GM12878 (cell line): Measurements from ENCODE around the gene FHOD3. TPM values are rescaled to one million over a fixed set of nuclear protein-coding genes. Genes with fewer than 3 reads are reported as not detected.
A peak's percentile ranks its signal among the peaks of the same experiment; 100 is the strongest.

Experiments
- ATAC-seq: fragments of 200-7000 bp; cut with Tn5 transposase; 3 replicates; pipeline ENCODE4 v1.9.1; 2020; ENCODE audit warnings: mild to moderate bottlenecking, moderate library complexity
- BruUV-seq: library from RNA; stranded (reverse); fragments of 400-500 nt; replicated peaks from 2 replicates; lab custom pipeline; 2021; lab: Mats Ljungman, UMichigan
- CTCF ChIA-PET: fragments of 300-600 bp; sonication (Branson Sonifier 250); formaldehyde crosslinking; extraction: SDS; loops from one replicate; lab custom pipeline; 2021; ENCODE audit warnings: inconsistent platforms; lab: Yijun Ruan, JAX
- POLR2A ChIA-PET: fragments of 350-600 bp; formaldehyde crosslinking; extraction: SDS; loops from one replicate; lab custom pipeline; 2021; ENCODE audit warnings: inconsistent platforms; lab: Charles Lee
- RAD21 ChIA-PET: fragments of 300-600 bp; sonication (Branson Sonifier 250); formaldehyde crosslinking; loops from one replicate; lab custom pipeline; 2023; ENCODE audit warnings: antibody characterized with exemption; ENCODE audit not compliant: unreplicated experiment; lab: Charles Lee
- SMC1A ChIA-PET: fragments of 300-600 bp; sonication (Branson Sonifier 250); formaldehyde crosslinking; loops from one replicate; lab custom pipeline; 2023; ENCODE audit not compliant: unreplicated experiment, uncharacterized antibody; lab: Charles Lee
- DNase-seq: peaks from one replicate; pipeline ENCODE4 v3.0.0-alpha.2; 2011; ENCODE audit warnings: low read depth, low spot score
- FAIRE-seq: peaks from 3 replicates; lab custom pipeline; 2011; peaks lifted over from hg19 to GRCh38; lab: Jason Lieb, UNC
- H2AFZ ChIP-seq: 2 replicates; pipeline ENCODE4 v1.6.0; 2011; ENCODE audit warnings: low read depth, low read length, control low read depth; ENCODE audit not compliant: control insufficient read depth
- H3K27ac ChIP-seq: 2 replicates; pipeline ENCODE4 v1.5.1; 2011; ENCODE audit warnings: control low read depth; ENCODE audit not compliant: control insufficient read depth, insufficient read depth
- H3K27me3 ChIP-seq, 2 experiments: replicated peaks in 1 of 2; 2 replicates each; pipeline versions ENCODE4 v1.6.0 to v1.6.1; 2011; ENCODE audit warnings: low read length in 1 of 2; ENCODE audit not compliant: control insufficient read depth in 2 of 2, insufficient read depth in 2 of 2
- H3K36me3 ChIP-seq, 2 experiments: 2 replicates each; pipeline ENCODE4 v1.5.1; 2011; ENCODE audit warnings: low read length in 1 of 2; ENCODE audit not compliant: control insufficient read depth in 2 of 2, insufficient read depth in 2 of 2
- H3K4me1 ChIP-seq: 2 replicates; pipeline ENCODE4 v1.6.1; 2011; ENCODE audit warnings: mild to moderate bottlenecking, low read length, moderate library complexity, mixed read lengths; ENCODE audit not compliant: control insufficient read depth, insufficient read depth
- H3K4me2 ChIP-seq: 2 replicates; pipeline ENCODE4 v1.6.0; 2011; ENCODE audit warnings: control low read depth; ENCODE audit not compliant: control insufficient read depth, insufficient read depth
- H3K4me3 ChIP-seq: fragments of 200-600 bp; sonication (generic); 2 replicates; pipeline ENCODE4 v1.5.1; 2016
- H3K79me2 ChIP-seq: 2 replicates; pipeline ENCODE4 v1.6.0; 2011; ENCODE audit warnings: low read length; ENCODE audit not compliant: control insufficient read depth, insufficient read depth
- H3K9ac ChIP-seq: 2 replicates; pipeline ENCODE4 v1.8.0; 2011; ENCODE audit warnings: low read length, control low read depth, mixed read lengths; ENCODE audit not compliant: control insufficient read depth, insufficient read depth
- H3K9me3 ChIP-seq: replicated peaks from 3 replicates; pipeline ENCODE4 v1.5.1; 2011; ENCODE audit warnings: mild to moderate bottlenecking, low read length; ENCODE audit not compliant: control insufficient read depth, insufficient read depth
- H4K20me1 ChIP-seq: 2 replicates; pipeline ENCODE4 v1.6.0; 2011; ENCODE audit not compliant: control insufficient read depth, insufficient read depth
- BCLAF1 ChIP-seq: fragments of 450-650 bp; IDR thresholded peaks from 2 replicates; pipeline ENCODE4 v1.6.1; 2017; ENCODE audit warnings: antibody characterized with exemption, mild to moderate bottlenecking, moderate library complexity
- DPF2 ChIP-seq: fragments of 450-650 bp; IDR thresholded peaks from 2 replicates; pipeline ENCODE4 v1.6.1; 2017; ENCODE audit warnings: mild to moderate bottlenecking
- ETV6 ChIP-seq, 2 experiments: fragments of 450-650 bp in 1 of 2; IDR thresholded peaks in 1 of 2; conservative IDR thresholded peaks in 1 of 2; 2 replicates each; pipeline ENCODE4 v1.6.1; 2014; ENCODE audit warnings: antibody characterized with exemption in 1 of 2, borderline replicate concordance in 1 of 2, low read depth in 1 of 2, mild to moderate bottlenecking in 1 of 2, moderate library complexity in 1 of 2
- IKZF1 ChIP-seq: fragments of 450-650 bp; conservative IDR thresholded peaks from 2 replicates; pipeline ENCODE4 v1.6.1; 2017; ENCODE audit warnings: antibody characterized with exemption, mild to moderate bottlenecking
- IKZF2 ChIP-seq, 2 experiments: fragments of 450-650 bp; IDR thresholded peaks; 2 replicates each; pipeline ENCODE4 v1.6.1; 2017; ENCODE audit warnings: mild to moderate bottlenecking in 2 of 2, moderate library complexity in 2 of 2
- MTA2 ChIP-seq: fragments of 450-650 bp; IDR thresholded peaks from 2 replicates; pipeline ENCODE4 v1.6.1; 2016; ENCODE audit warnings: low read depth, mild to moderate bottlenecking, moderate library complexity
- NR2F1 ChIP-seq: fragments of 450-650 bp; conservative IDR thresholded peaks from 2 replicates; pipeline ENCODE4 v1.6.1; 2017; ENCODE audit warnings: mild to moderate bottlenecking
- RBBP5 ChIP-seq: fragments of 200-600 bp; sonication (generic); conservative IDR thresholded peaks from 2 replicates; pipeline ENCODE4 v1.6.1; 2016
- RUNX3 ChIP-seq: IDR thresholded peaks from 2 replicates; pipeline ENCODE4 v1.6.1; 2012; ENCODE audit warnings: low read length, inconsistent platforms
- SMARCA5 ChIP-seq: fragments of 450-650 bp; IDR thresholded peaks from 2 replicates; pipeline ENCODE4 v1.6.1; 2017; ENCODE audit warnings: mild to moderate bottlenecking
- TCF12 ChIP-seq: IDR thresholded peaks from 2 replicates; pipeline ENCODE4 v1.6.1; 2011; ENCODE audit warnings: low read depth, mild to moderate bottlenecking, low read length
- WGBS: methylation state at CpG from one replicate; pipeline ENCODE4 v1.1.6; 2016; ENCODE audit warnings: low lambda C conversion rate; ENCODE audit not compliant: insufficient replicate concordance, insufficient coverage; ENCODE audit errors: missing lambda C conversion rate; 5-methylcytosine and 5-hydroxymethylcytosine counted together
- in situ Hi-C: fragments of 300-500 bp; cut with MboI; formaldehyde crosslinking; loops from 9 replicates; pipeline ENCODE4 v1.14.3; 2018; ENCODE audit warnings: mixed read lengths
- intact Hi-C: fragments of 100-400 bp; cut with micrococcal nuclease; formaldehyde crosslinking; loops from one replicate; pipeline ENCODE4 v1.14.2; 2022; ENCODE audit not compliant: unreplicated experiment
- polyA plus RNA-seq, 11 experiments: library from polyadenylated mRNA; depleted of rRNA in 4 of 11; unstranded in 6 of 11; stranded (reverse) in 5 of 11; fragments of >200 nt; fragmentation: Nextera tagmentation in 4 of 11; fragmentation: Illumina TruSeq in 1 of 11; extraction: Ambion mirVana in 4 of 11; extraction: Trizol in 1 of 11; gene quantifications; 1 replicate in 1 of 11; 2 replicates in 10 of 11; pipeline versions ENCODE4 v1.2.1 to v1.2.3, GENCODE V29; 2011 to 2016; ENCODE audit warnings: inconsistent platforms in 2 of 11, missing spikeins in 2 of 11, low read depth in 1 of 11
- total RNA-seq, 4 experiments: library from RNA; depleted of rRNA in 3 of 4; stranded (reverse); fragments of >200 nt in 3 of 4; fragmentation: Illumina TruSeq in 1 of 4; extraction: Trizol in 1 of 4; gene quantifications; 2 replicates each; pipeline versions ENCODE4 v1.2.1 to v1.2.3, GENCODE V29; 2013 to 2021
- TF ChIP-seq, protein P1 (sequence below): fragments of 450-650 bp; IDR thresholded peaks from 2 replicates; pipeline ENCODE4 v1.6.1; 2017; ENCODE audit warnings: mild to moderate bottlenecking, moderate library complexity
- TF ChIP-seq, protein P2 (sequence below): IDR thresholded peaks from 2 replicates; pipeline ENCODE4 v1.6.1; 2012; ENCODE audit warnings: low read length, inconsistent platforms

Gene FHOD3
- total and polyA plus RNA-seq, 10 of the 15 experiments (the other 5 are each of a cell fraction or from before 2014, with no cell fraction given) = 0.77 to 26.7 (median 10.4) TPM

GRCh38 chr18:36333414-36333813 is 35.9 kb downstream of the FHOD3 start:
- H4K20me1 ChIP-seq = no peaks in the 10 kb centered on the region
- H3K27me3 ChIP-seq = no peaks in the 10 kb centered on the region
- no TSS peak for BruUV-seq
- no peak overlapping the region for H3K4me3 ChIP-seq
- intact Hi-C loops (no loop called here), in situ Hi-C loops (no loop called here)
- FAIRE-seq (no peak), ATAC-seq (peak; percentile 26), DNase-seq (no peak)
- no peak overlapping the region for H3K4me2 ChIP-seq
- H3K4me1 ChIP-seq = peaks cover 10% of the 10 kb centered on the region
- H3K79me2 ChIP-seq = peaks cover 4% of the 10 kb centered on the region
- ChIA-PET POLR2A (interaction anchor here (1.3 to 1.9 kb wide), 2 partner anchors 11 to 31 kb away, joined by 4 to 7 read pairs; no protein-coding TSS in a partner anchor), CTCF (interaction anchor here (1.1 to 1.9 kb wide), 4 partner anchors 8 to 855 kb away, joined by 3 to 4 read pairs (median 3); no protein-coding TSS in a partner anchor), RAD21 (interaction anchor here (0.6 to 9.9 kb wide), 9 partner anchors 10 to 76 kb away, joined by 3 to 126 read pairs (median 4); partner anchors contain the start of gene FHOD3), SMC1A (interaction anchor here (0.6 to 3.1 kb wide), 11 partner anchors 11 to 160 kb away, joined by 3 to 11 read pairs (median 5); no protein-coding TSS in a partner anchor)
- no peak overlapping the region for H3K9ac ChIP-seq
- H3K27ac ChIP-seq = no peak overlapping the region
- TF ChIP-seq TCF12 (peak; percentile 43; the same call in 1 of the 2 replicates), NR2F1 (peak; percentile 79), DPF2 (peak; percentile 33; the same call in 1 of the 2 replicates), IKZF2 (IDR thresholded peaks at IDR 0.05) (peak; percentile 32 to 33; a peak in 2 of 4 replicates), IKZF1 (peak; percentile 62), ETV6 (conservative IDR thresholded peaks at IDR 0.05 in 1 of 2, IDR thresholded peaks at IDR 0.05 in 1 of 2; ENCODE audit: borderline replicate concordance in 1 of 2, low read depth in 1 of 2) (no peak), RUNX3 (peak; percentile 79), MTA2 (peak; percentile 48), SMARCA5 (no peak), RBBP5 (no peak), BCLAF1 (no peak)
- TF ChIP-seq, protein P1, sequence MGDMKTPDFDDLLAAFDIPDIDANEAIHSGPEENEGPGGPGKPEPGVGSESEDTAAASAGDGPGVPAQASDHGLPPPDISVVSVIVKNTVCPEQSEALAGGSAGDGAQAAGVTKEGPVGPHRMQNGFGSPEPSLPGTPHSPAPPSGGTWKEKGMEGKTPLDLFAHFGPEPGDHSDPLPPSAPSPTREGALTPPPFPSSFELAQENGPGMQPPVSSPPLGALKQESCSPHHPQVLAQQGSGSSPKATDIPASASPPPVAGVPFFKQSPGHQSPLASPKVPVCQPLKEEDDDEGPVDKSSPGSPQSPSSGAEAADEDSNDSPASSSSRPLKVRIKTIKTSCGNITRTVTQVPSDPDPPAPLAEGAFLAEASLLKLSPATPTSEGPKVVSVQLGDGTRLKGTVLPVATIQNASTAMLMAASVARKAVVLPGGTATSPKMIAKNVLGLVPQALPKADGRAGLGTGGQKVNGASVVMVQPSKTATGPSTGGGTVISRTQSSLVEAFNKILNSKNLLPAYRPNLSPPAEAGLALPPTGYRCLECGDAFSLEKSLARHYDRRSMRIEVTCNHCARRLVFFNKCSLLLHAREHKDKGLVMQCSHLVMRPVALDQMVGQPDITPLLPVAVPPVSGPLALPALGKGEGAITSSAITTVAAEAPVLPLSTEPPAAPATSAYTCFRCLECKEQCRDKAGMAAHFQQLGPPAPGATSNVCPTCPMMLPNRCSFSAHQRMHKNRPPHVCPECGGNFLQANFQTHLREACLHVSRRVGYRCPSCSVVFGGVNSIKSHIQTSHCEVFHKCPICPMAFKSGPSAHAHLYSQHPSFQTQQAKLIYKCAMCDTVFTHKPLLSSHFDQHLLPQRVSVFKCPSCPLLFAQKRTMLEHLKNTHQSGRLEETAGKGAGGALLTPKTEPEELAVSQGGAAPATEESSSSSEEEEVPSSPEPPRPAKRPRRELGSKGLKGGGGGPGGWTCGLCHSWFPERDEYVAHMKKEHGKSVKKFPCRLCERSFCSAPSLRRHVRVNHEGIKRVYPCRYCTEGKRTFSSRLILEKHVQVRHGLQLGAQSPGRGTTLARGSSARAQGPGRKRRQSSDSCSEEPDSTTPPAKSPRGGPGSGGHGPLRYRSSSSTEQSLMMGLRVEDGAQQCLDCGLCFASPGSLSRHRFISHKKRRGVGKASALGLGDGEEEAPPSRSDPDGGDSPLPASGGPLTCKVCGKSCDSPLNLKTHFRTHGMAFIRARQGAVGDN = no peak
- TF ChIP-seq, protein P2, sequence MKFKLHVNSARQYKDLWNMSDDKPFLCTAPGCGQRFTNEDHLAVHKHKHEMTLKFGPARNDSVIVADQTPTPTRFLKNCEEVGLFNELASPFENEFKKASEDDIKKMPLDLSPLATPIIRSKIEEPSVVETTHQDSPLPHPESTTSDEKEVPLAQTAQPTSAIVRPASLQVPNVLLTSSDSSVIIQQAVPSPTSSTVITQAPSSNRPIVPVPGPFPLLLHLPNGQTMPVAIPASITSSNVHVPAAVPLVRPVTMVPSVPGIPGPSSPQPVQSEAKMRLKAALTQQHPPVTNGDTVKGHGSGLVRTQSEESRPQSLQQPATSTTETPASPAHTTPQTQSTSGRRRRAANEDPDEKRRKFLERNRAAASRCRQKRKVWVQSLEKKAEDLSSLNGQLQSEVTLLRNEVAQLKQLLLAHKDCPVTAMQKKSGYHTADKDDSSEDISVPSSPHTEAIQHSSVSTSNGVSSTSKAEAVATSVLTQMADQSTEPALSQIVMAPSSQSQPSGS = no peak
- H2AFZ ChIP-seq = no peak overlapping the region
- H3K9me3 ChIP-seq = no peaks in the 10 kb centered on the region; the same call in 2 of the 3 replicates
- no peaks in the 10 kb centered on the region; a peak in 1 of 4 replicates for H3K36me3 ChIP-seq
- 4% methylated on average over 3 of the region's 3 CpGs for WGBS
